ENCODE data around the gene PGGHG.

DNA sequence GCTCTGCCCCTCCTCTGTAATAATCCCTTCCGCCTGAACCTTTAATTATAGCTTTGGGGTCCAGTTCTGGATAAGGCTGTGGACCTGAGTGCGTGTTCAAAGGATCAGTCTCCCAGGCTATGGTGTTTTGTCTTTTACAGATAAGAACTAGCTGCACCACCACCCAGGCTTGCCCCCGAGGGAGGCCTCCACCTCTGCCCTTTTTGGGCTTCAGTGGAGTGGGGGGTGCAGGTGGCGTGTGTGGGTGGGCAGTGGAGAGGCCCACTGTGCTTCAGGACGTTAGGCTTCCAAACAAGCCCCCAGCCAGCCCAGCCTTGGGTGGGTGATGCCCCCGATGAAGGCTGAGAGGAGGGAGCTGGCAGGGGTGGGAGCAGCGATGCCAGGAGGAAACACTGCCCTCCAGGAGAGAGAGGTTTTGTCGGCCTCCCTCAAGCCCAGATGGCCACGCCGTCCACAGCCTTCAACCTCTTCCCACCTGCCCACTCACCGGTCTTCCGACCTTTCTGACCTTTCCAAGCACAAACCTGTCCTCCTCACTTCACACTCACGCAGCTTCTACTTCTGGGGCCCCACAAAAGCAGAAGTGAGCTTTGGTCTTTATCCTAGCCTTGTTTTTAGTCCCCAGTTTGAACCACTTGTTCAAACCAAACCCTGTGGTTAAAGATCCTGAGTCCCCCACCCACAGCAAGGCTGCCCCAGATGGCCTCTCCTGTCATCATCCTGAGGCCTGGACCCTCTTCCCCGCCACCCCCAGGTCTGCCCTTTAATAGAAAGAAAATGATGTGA lies 31.8 kb upstream of the PGGHG start:
- TF ChIP-seq SMC3 (IDR thresholded peaks at IDR 0.05; ENCODE audit: low read length) (no peak), FOXK2 (IDR thresholded peaks at IDR 0.05) (no peak)
- TF ChIP-seq, protein P1, sequence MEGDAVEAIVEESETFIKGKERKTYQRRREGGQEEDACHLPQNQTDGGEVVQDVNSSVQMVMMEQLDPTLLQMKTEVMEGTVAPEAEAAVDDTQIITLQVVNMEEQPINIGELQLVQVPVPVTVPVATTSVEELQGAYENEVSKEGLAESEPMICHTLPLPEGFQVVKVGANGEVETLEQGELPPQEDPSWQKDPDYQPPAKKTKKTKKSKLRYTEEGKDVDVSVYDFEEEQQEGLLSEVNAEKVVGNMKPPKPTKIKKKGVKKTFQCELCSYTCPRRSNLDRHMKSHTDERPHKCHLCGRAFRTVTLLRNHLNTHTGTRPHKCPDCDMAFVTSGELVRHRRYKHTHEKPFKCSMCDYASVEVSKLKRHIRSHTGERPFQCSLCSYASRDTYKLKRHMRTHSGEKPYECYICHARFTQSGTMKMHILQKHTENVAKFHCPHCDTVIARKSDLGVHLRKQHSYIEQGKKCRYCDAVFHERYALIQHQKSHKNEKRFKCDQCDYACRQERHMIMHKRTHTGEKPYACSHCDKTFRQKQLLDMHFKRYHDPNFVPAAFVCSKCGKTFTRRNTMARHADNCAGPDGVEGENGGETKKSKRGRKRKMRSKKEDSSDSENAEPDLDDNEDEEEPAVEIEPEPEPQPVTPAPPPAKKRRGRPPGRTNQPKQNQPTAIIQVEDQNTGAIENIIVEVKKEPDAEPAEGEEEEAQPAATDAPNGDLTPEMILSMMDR (CRISPR knock-in tag; IDR thresholded peaks at IDR 0.05), result no peak
- TF ChIP-seq, protein P2, sequence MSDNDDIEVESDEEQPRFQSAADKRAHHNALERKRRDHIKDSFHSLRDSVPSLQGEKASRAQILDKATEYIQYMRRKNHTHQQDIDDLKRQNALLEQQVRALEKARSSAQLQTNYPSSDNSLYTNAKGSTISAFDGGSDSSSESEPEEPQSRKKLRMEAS (IDR thresholded peaks at IDR 0.05), result no peak
